Type B pancreatic cell (in vitro differentiated cells): ENCODE data around the gene SIGLECL1. TPM values are rescaled to one million over a fixed set of nuclear protein-coding genes. Genes with fewer than 3 reads are reported as not detected.

Experiments
- DNase-seq: peaks from one replicate; pipeline ENCODE4 v3.0.0; 2021; ENCODE audit warnings: mixed read lengths; ENCODE audit not compliant: unreplicated experiment; ENCODE audit errors: extremely low spot score
- H3K27ac Mint-ChIP-seq: 2 replicates; pipeline ENCODE4 v1.8.0; 2021; ENCODE audit warnings: mild to moderate bottlenecking, mixed read lengths
- H3K27me3 Mint-ChIP-seq: 2 replicates; pipeline ENCODE4 v1.8.0; 2021; ENCODE audit warnings: mixed read lengths
- H3K36me3 Mint-ChIP-seq: 2 replicates; pipeline ENCODE4 v1.8.0; 2021; ENCODE audit warnings: mixed read lengths
- H3K4me1 Mint-ChIP-seq: one replicate; pipeline ENCODE4 v1.8.0; 2021; ENCODE audit warnings: mixed read lengths; ENCODE audit not compliant: unreplicated experiment
- H3K4me3 Mint-ChIP-seq: 2 replicates; pipeline ENCODE4 v1.8.0; 2021; ENCODE audit warnings: mild to moderate bottlenecking, mixed read lengths
- H3K9me3 Mint-ChIP-seq: 2 replicates; pipeline ENCODE4 v1.8.0; 2021; ENCODE audit warnings: mixed read lengths
- total RNA-seq: library from RNA; stranded (reverse); gene quantifications from 2 replicates; pipeline ENCODE4 v1.2.1, GENCODE V29; 2021; ENCODE audit warnings: low replicate concordance
- TF ChIP-seq, protein P1 (sequence below): fragments of 200-600 bp; sonication (generic); conservative IDR thresholded peaks from 2 replicates; pipeline ENCODE4 v1.5.0; 2021; ENCODE audit warnings: antibody characterized with exemption, mild to moderate bottlenecking

Gene SIGLECL1
- total RNA-seq, 1 donor from 2014 or later: not detected

DNA sequence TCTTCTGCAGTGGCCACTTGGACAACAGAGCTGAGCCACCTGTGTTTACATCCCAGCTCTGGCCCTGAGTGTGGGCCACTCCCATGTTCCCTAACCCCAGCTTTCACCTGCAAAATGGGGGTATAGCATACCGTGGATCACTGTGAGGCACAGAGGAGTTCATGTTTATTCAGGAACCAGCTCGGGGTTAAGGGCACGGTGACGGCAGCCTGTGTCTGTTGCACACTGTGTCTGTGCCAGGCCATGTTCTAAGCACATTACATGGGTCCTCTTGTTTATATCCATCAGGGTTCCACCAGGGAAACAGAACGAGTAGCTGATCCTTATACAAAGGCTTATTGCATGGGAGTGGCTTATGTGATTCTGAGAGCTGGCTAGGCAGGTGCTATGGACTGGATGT lies 46.5 kb downstream of the SIGLECL1 start:
- H3K4me3 Mint-ChIP-seq: no peak overlapping the region

DNA sequence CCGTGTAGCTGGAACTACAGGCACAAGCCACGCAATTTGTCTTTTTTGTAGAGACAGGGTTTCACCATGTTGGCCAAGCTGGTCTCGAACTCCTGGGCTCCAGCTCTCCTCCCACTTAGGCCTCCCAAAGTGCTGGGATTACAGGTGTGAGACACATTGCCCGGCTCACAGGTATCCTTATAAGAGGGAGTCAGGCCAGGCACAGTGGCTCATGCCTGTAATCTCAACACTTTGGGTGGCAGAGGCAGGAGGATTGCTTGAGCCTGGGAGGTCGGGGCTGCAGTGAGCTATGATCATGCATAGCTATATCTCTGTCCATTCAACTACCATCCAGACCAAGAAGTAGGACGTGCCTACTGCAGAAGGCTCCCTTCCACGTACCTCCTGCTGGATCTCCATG lies 50.4 kb downstream of the SIGLECL1 start:
- TF ChIP-seq, protein P1, sequence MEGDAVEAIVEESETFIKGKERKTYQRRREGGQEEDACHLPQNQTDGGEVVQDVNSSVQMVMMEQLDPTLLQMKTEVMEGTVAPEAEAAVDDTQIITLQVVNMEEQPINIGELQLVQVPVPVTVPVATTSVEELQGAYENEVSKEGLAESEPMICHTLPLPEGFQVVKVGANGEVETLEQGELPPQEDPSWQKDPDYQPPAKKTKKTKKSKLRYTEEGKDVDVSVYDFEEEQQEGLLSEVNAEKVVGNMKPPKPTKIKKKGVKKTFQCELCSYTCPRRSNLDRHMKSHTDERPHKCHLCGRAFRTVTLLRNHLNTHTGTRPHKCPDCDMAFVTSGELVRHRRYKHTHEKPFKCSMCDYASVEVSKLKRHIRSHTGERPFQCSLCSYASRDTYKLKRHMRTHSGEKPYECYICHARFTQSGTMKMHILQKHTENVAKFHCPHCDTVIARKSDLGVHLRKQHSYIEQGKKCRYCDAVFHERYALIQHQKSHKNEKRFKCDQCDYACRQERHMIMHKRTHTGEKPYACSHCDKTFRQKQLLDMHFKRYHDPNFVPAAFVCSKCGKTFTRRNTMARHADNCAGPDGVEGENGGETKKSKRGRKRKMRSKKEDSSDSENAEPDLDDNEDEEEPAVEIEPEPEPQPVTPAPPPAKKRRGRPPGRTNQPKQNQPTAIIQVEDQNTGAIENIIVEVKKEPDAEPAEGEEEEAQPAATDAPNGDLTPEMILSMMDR: no peak
- Mint-ChIP-seq H3K4me3 (no peak overlapping the region), H3K36me3 (no peaks in the 10 kb centered on the region), H3K9me3 (no peaks in the 10 kb centered on the region), H3K4me1 (no peaks in the 10 kb centered on the region), H3K27ac (no peak overlapping the region), H3K27me3 (peaks cover 10% of the 10 kb centered on the region)
- no peak for DNase-seq

More for the DNA sequence above, 46.5 kb downstream of the SIGLECL1 start:
- no peak overlapping the region for H3K27ac Mint-ChIP-seq
- no peaks in the 10 kb centered on the region for H3K36me3 Mint-ChIP-seq
- H3K9me3 Mint-ChIP-seq: no peaks in the 10 kb centered on the region
- H3K27me3 Mint-ChIP-seq: peaks cover 16% of the 10 kb centered on the region
- no peak for DNase-seq
- H3K4me1 Mint-ChIP-seq: no peaks in the 10 kb centered on the region
- TF ChIP-seq, protein P1: no peak

DNA sequence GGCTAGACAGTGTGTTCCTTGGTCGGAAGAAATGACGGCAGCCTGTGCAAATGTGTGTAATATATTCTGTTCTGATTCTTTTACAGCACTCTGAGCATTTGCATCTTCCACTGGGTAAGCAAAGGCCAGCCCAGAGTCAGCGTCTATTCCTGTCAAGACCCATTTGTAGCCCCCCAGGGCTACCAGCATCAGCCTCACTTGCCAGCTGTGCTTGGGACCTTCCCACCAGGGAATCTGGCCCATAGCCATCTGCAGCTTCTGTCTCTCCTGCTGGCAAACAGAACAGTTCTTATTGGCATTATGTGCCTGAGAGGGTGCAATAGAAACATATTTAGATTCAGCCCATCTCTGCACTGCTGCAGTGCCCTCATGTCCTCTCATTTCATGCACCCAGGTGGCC lies 54.6 kb downstream of the SIGLECL1 start:
- peaks cover 9% of the 10 kb centered on the region for H3K4me1 Mint-ChIP-seq
- TF ChIP-seq, protein P1: no peak
- peaks cover 7% of the 10 kb centered on the region for H3K9me3 Mint-ChIP-seq
- H3K27ac Mint-ChIP-seq: no peak overlapping the region
- DNase-seq: no peak
- H3K36me3 Mint-ChIP-seq: no peaks in the 10 kb centered on the region
- H3K4me3 Mint-ChIP-seq: no peak overlapping the region
- peaks cover 45% of the 10 kb centered on the region for H3K27me3 Mint-ChIP-seq

DNA sequence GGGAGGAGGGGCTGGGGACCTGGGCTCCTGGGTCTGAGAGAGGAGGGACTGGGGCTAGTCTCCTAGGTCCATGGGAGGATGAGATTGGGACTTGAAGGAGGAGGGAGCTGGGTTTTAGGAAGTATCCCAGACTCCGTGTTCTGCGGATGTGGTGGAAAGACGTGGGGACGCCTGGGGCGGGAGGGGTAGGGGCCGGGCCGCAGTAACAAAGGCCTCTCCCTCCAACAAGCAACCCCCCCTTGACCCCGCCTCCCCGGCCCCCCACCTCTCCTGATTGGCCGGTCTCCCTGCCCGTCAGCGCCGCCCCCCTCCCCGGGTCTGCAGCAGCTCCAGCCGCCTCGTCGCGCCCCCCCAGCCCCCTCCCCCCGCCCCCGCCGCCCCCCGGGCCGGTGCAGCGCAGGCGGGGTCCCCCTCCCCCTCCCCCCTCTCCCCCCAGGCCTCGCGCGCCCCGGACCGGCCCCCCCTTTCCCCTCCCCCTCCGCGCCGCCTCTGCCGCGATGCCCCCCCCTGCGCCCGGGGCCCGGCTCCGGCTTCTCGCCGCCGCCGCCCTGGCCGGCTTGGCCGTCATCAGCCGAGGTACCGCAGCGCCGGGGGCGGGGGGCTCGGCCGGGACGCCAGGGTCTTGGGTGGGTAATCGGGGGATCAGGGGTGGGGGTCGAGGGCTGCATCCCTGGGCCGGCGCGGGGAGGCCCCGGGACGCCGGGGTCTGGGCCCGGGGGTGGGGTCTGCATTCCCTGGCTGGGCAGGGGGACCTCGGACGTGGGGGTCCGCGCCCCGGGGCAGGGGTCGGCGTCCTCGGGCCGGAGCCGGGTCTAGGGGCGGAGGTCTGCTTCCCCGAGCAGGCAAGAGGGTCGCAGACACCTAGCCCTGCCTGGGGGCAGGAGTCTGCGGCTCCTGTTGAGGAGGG lies 60.7 kb downstream of the SIGLECL1 start, which contains the start of gene IGLON5:
Gene IGLON5 (plus strand): TSS at position 294 of the 907 bp plus-strand sequence. CDS start 204 bp downstream, at position 498.
- Mint-ChIP-seq H3K9me3 (peaks cover 5% of the 10 kb centered on the region), H3K27me3 (peaks cover 48% of the 10 kb centered on the region), H3K4me3 (peak within 1 kb of the TSS; percentile 81), H3K36me3 (no peaks in the 10 kb centered on the region), H3K4me1 (peaks cover 19% of the 10 kb centered on the region), H3K27ac (no peak within 1 kb of the TSS)
- TF ChIP-seq, protein P1: no peak
- DNase-seq: no peak

GRCh38 chr19:51316688-51317087 lies 65.8 kb downstream of the SIGLECL1 start:
- Mint-ChIP-seq H3K36me3 (no peaks in the 10 kb centered on the region), H3K27ac (no peak overlapping the region), H3K4me3 (no peak overlapping the region), H3K4me1 (peaks cover 25% of the 10 kb centered on the region), H3K27me3 (peaks cover 16% of the 10 kb centered on the region), H3K9me3 (no peaks in the 10 kb centered on the region)
- no peak for DNase-seq
- TF ChIP-seq, protein P1: no peak
